Muscle of back (tissue), 11 donors: Measurements from ENCODE around the gene HPS4. TPM values are rescaled to one million over a fixed set of nuclear protein-coding genes. Genes with fewer than 3 reads are reported as not detected.
"Not testable (repeated sequence)": the region's sequence is repeated elsewhere in the genome, so short reads cannot be mapped to it uniquely, and the experiment has no call there.

Experiments
- DNase-seq, 3 donors: peaks; one replicate each; pipeline versions ENCODE4 v3.0.0 to v3.0.0-alpha.2; 2013
- polyA plus RNA-seq, 10 donors: library from polyadenylated mRNA; unstranded; fragments of 120-200 nt; gene quantifications; one replicate each; pipeline ENCODE4 v1.2.1, GENCODE V29; 2013; ENCODE audit not compliant: insufficient read length in 10 of 10

HPS4 gene
- polyA plus RNA-seq, 10 donors, result 10.8 to 22.0 (median 17.2) TPM

DNA sequence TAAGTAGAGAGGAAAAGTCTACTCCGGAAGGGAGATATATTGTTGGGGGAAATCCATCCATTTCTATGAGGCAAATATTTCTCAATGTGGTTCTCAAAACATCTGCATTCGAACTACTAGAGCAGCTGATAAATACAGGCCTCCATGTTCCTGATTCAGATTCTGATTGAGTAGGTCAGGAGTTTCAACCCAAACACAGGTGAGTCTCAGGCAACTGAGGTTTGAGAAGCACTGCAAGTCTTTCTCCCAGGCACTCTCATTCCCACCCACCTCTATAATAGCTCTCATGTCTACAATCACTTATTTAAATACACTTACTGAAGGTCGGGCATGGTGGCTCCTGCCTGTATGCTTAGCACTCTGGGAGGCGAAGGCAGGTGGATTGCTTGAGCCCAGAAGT is 69.2 kb downstream of the HPS4 start:
- no peak for DNase-seq

DNA sequence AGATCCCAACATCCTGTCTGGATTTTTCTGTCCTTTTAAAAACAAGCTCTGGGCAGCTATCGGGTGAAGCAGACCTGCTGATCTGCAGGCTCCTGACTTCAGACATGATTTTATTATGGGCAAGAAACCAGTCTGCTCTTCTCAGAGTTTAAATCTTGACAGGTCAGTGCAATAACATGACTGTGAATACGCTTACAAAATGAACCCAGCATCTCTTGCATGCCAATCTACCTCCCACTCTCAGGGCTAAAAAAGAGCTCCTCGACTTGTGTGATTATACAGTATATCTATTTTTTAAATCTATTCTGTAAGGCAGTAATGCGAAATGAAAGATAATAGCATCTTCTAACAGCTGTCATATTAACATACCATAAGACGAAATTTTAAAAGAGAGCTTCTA is 73.2 kb downstream of the HPS4 start:
- no peak for DNase-seq

- peak; percentile 29 to 66 (median 53) for DNase-seq
These were observed 73.8 kb downstream of the HPS4 start for GRCh38 chr22:26409719-26410335.

- not testable (repeated sequence) for DNase-seq
These were observed 74.9 kb downstream of the HPS4 start for GRCh38 chr22:26408562-26409220.

DNA sequence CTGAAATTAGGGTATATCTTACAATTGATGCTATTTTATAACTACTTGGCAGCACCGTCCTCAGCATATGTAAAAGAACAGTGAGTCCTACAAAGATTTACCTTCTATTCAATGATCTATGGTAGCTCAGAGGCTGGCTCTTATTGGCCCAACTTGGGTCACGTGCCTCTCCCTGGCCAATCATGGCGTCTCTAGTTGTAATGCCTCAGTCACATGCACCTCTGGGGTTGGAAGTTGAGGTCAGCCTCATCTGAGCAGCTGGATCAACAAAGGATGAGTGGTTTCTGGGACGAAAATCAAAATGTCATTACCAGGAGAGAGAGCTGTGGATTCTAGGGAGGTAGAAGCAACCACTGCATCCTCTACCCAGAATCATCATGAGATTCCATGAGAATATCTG is 77.5 kb downstream of the HPS4 start:
- DNase-seq, result no peak

GRCh38 chr22:26404851-26405421 is 78.6 kb downstream of the HPS4 start:
- DNase-seq, result no peak

- DNase-seq, result no peak
These were observed 81.9 kb downstream of the HPS4 start for GRCh38 chr22:26401726-26402125.

Other genes starting within 250 kb of the HPS4 start
- 1 to 10 TPM in 6 of 10 donors, under 1 TPM in 4; 0.67 to 2.4 (median 1.1) TPM for gene ASPHD2, start 54.5 kb downstream of the HPS4 start, polyA plus RNA-seq
- 10 to 100 TPM; 21.1 to 28.0 (median 24.6) TPM for gene SRRD, start 94 bp upstream of the HPS4 start, polyA plus RNA-seq
- 10 to 100 TPM; 20.7 to 26.3 (median 21.3) TPM for gene TFIP11, start 28.7 kb upstream of the HPS4 start, polyA plus RNA-seq
- 10 to 100 TPM in 1 of 10 donors, 1 to 10 TPM in 9; 6.3 to 10.5 (median 7.3) TPM for gene TPST2, start 106.3 kb upstream of the HPS4 start, polyA plus RNA-seq
- gene CRYBB1, start 134.2 kb upstream of the HPS4 start, polyA plus RNA-seq, result 1 to 10 TPM in 8 of 10 donors, under 1 TPM in 2; 0.80 to 1.7 (median 1.2) TPM
- not detected for gene CRYBA4, start 138.2 kb upstream of the HPS4 start, polyA plus RNA-seq
- gene MIAT, start 173.8 kb upstream of the HPS4 start, polyA plus RNA-seq, result 1 to 10 TPM in 3 of 10 donors, under 1 TPM in 7; 0.16 to 2.1 (median 0.44) TPM